SK-N-SH treated with all-trans-retinoic acid at 6 μM for 48 hours (cell line): ENCODE measurements around the gene LRRFIP1.

Source experiments
- ATAC-seq: fragments of 200-7000 bp; cut with Tn5 transposase; 3 replicates; pipeline ENCODE4 v1.9.1; 2020; ENCODE audit warnings: mild to moderate bottlenecking, moderate library complexity
- ARNTL ChIP-seq: fragments of 450-650 bp; formaldehyde crosslinking; IDR thresholded peaks from 2 replicates; pipeline ENCODE4 v1.5.0; 2020; ENCODE audit warnings: low read depth, mild to moderate bottlenecking, moderate library complexity, borderline replicate concordance
- BACH2 ChIP-seq: fragments of 250-450 bp; sonication (Bioruptor Pico); IDR thresholded peaks from 2 replicates; pipeline ENCODE4 v1.9.0; 2021; ENCODE audit warnings: mild to moderate bottlenecking, borderline replicate concordance
- CSRNP3 ChIP-seq: fragments of 250-450 bp; sonication (Bioruptor Pico); IDR thresholded peaks from 2 replicates; pipeline ENCODE4 v1.5.1; 2021; ENCODE audit warnings: mild to moderate bottlenecking, moderate library complexity
- ESRRG ChIP-seq: fragments of 250-450 bp; sonication (Bioruptor Pico); IDR thresholded peaks from 2 replicates; pipeline ENCODE4 v1.6.1; 2021; ENCODE audit warnings: mild to moderate bottlenecking
- GLIS3 ChIP-seq: fragments of 250-450 bp; sonication (Bioruptor Pico); IDR thresholded peaks from 2 replicates; pipeline ENCODE4 v1.5.0; 2020; ENCODE audit warnings: mild to moderate bottlenecking, moderate library complexity
- ISL1 ChIP-seq: fragments of 250-450 bp; sonication (Bioruptor Pico); IDR thresholded peaks from 2 replicates; pipeline ENCODE4 v2.1.2; 2022; ENCODE audit warnings: mild to moderate bottlenecking, moderate library complexity
- PPARA ChIP-seq: fragments of 250-450 bp; sonication (Bioruptor Pico); IDR thresholded peaks from 2 replicates; pipeline ENCODE4 v1.5.0; 2020; ENCODE audit warnings: mild to moderate bottlenecking, borderline replicate concordance
- SNAI2 ChIP-seq: fragments of 250-450 bp; sonication (Bioruptor Pico); IDR thresholded peaks from 2 replicates; pipeline ENCODE4 v1.5.0; 2020; ENCODE audit warnings: mild to moderate bottlenecking, moderate library complexity
- TCF4 ChIP-seq: fragments of 250-450 bp; sonication (Bioruptor Pico); IDR thresholded peaks from 2 replicates; pipeline ENCODE4 v1.8.0; 2021; ENCODE audit warnings: mild to moderate bottlenecking, moderate library complexity, borderline replicate concordance
- TOX ChIP-seq: fragments of 250-450 bp; sonication (Bioruptor Pico); IDR thresholded peaks from 2 replicates; pipeline ENCODE4 v1.8.0; 2021; ENCODE audit warnings: mild to moderate bottlenecking, moderate library complexity, borderline replicate concordance
- ZC3H10 ChIP-seq: fragments of 250-450 bp; sonication (Bioruptor Pico); IDR thresholded peaks from 2 replicates; pipeline ENCODE4 v1.5.1; 2021; ENCODE audit warnings: mild to moderate bottlenecking, moderate library complexity
- ZFP30 ChIP-seq: fragments of 450-650 bp; formaldehyde crosslinking; IDR thresholded peaks from 2 replicates; pipeline ENCODE4 v1.5.0; 2022; ENCODE audit warnings: mild to moderate bottlenecking, moderate library complexity
- ZNF565 ChIP-seq: fragments of 450-650 bp; formaldehyde crosslinking; conservative IDR thresholded peaks from 2 replicates; pipeline ENCODE4 v1.5.0; 2020; ENCODE audit warnings: low read depth, mild to moderate bottlenecking, moderate library complexity
- ZNF70 ChIP-seq: fragments of 450-650 bp; formaldehyde crosslinking; IDR thresholded peaks from 2 replicates; pipeline ENCODE4 v1.5.0; 2020; ENCODE audit warnings: mild to moderate bottlenecking, moderate library complexity
- ZNF8 ChIP-seq: fragments of 450-650 bp; formaldehyde crosslinking; IDR thresholded peaks from 2 replicates; pipeline ENCODE4 v1.5.0; 2020; ENCODE audit warnings: mild to moderate bottlenecking, moderate library complexity
- TF ChIP-seq, protein P1 (sequence below): fragments of 250-450 bp; sonication (Bioruptor Pico); IDR thresholded peaks from 2 replicates; pipeline ENCODE4 v1.8.0; 2020; ENCODE audit warnings: mild to moderate bottlenecking, moderate library complexity, borderline replicate concordance
- TF ChIP-seq, protein P2 (sequence below): fragments of 250-450 bp; sonication (Bioruptor Pico); IDR thresholded peaks from 2 replicates; pipeline ENCODE4 v1.5.0; 2020; ENCODE audit warnings: mild to moderate bottlenecking, moderate library complexity
- TF ChIP-seq, protein P3 (sequence below): fragments of 250-450 bp; sonication (Bioruptor Pico); IDR thresholded peaks from 2 replicates; pipeline ENCODE4 v1.8.0; 2021; ENCODE audit warnings: low read depth, mild to moderate bottlenecking, moderate library complexity, borderline replicate concordance

Gene LRRFIP1

DNA sequence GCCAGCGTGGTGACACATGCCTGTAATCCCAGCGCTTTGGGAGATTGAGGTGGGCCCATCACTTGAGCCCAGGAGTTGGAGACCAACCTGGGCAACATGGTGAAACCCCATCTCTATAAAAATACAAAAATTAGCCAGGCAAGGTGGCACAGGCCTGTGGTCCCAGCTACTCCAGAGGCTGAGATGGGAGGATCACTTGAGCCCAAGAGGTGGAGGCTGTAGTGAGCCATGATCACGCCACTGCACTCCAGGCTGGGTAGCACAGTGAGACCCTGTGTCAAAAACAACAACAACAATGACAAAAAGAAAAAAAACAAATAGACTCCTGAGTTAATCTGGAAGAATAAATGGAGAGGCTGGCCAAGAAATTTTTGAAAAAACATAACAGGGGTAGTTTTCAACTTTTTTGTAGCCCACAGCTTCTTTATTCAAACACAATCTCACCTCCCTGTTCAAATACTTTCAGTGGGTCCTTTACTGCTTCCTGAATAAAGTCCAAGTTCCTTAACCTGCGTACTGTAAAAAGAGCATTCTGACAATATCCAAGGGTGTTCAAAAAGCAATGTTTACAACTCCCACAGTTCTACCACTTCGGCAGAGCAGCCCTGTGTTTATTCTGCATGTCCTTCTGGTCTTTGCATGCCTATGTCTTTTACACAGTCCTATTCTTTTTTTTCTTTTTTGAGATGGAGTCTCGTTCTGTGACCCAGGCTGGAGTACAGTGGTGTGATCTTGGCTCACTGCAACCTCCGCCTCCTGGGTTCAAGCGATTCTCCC is 53.5 kb downstream of the LRRFIP1 start:
- TF ChIP-seq ZNF70 (CRISPR knock-in tag) = no peak
- TF ChIP-seq, protein P1, sequence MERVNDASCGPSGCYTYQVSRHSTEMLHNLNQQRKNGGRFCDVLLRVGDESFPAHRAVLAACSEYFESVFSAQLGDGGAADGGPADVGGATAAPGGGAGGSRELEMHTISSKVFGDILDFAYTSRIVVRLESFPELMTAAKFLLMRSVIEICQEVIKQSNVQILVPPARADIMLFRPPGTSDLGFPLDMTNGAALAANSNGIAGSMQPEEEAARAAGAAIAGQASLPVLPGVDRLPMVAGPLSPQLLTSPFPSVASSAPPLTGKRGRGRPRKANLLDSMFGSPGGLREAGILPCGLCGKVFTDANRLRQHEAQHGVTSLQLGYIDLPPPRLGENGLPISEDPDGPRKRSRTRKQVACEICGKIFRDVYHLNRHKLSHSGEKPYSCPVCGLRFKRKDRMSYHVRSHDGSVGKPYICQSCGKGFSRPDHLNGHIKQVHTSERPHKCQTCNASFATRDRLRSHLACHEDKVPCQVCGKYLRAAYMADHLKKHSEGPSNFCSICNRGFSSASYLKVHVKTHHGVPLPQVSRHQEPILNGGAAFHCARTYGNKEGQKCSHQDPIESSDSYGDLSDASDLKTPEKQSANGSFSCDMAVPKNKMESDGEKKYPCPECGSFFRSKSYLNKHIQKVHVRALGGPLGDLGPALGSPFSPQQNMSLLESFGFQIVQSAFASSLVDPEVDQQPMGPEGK (CRISPR knock-in tag) = no peak
- TF ChIP-seq ARNTL (CRISPR knock-in tag) = no peak
- TF ChIP-seq ESRRG (CRISPR knock-in tag) = no peak
- ATAC-seq = no peak

DNA sequence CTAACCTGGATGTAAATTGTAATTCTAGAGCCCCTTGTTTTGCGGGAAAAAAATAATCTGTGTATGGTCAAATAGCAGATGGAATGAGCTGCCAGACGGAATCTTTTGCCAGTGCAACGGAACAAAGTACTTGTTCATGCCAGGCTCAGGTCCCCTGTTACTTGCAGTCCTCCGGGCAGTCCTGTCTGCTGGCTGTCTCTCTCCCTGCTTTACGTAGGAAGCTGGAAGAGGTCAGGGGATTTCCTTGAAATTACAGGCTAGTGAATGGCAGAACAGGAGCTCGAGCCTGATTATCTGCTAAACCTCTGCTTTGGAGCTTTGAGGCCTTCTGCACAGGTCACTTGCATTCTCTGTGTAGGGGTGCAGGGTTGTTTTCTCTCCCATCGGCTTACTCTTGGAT is 54.8 kb downstream of the LRRFIP1 start:
- TF ChIP-seq ARNTL (CRISPR knock-in tag) = no peak
- TF ChIP-seq CSRNP3 (CRISPR knock-in tag) = no peak
- no peak for TF ChIP-seq ZNF70 (CRISPR knock-in tag)
- TF ChIP-seq TCF4 (CRISPR knock-in tag) = no peak
- no peak for TF ChIP-seq ZNF8 (CRISPR knock-in tag)
- TF ChIP-seq PPARA (CRISPR knock-in tag) = no peak
- TF ChIP-seq BACH2 (CRISPR knock-in tag) = no peak
- no peak for TF ChIP-seq ZFP30 (CRISPR knock-in tag)
- no peak for TF ChIP-seq ISL1 (CRISPR knock-in tag)
- no peak for TF ChIP-seq TOX (CRISPR knock-in tag)
- no peak for TF ChIP-seq SNAI2 (CRISPR knock-in tag)
- TF ChIP-seq, protein P1 (CRISPR knock-in tag) = no peak
- no peak for TF ChIP-seq ESRRG (CRISPR knock-in tag)
- no peak for TF ChIP-seq GLIS3 (CRISPR knock-in tag)
- TF ChIP-seq, protein P2, sequence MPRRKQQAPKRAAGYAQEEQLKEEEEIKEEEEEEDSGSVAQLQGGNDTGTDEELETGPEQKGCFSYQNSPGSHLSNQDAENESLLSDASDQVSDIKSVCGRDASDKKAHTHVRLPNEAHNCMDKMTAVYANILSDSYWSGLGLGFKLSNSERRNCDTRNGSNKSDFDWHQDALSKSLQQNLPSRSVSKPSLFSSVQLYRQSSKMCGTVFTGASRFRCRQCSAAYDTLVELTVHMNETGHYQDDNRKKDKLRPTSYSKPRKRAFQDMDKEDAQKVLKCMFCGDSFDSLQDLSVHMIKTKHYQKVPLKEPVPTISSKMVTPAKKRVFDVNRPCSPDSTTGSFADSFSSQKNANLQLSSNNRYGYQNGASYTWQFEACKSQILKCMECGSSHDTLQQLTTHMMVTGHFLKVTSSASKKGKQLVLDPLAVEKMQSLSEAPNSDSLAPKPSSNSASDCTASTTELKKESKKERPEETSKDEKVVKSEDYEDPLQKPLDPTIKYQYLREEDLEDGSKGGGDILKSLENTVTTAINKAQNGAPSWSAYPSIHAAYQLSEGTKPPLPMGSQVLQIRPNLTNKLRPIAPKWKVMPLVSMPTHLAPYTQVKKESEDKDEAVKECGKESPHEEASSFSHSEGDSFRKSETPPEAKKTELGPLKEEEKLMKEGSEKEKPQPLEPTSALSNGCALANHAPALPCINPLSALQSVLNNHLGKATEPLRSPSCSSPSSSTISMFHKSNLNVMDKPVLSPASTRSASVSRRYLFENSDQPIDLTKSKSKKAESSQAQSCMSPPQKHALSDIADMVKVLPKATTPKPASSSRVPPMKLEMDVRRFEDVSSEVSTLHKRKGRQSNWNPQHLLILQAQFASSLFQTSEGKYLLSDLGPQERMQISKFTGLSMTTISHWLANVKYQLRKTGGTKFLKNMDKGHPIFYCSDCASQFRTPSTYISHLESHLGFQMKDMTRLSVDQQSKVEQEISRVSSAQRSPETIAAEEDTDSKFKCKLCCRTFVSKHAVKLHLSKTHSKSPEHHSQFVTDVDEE = no peak
- no peak for TF ChIP-seq ZNF565 (CRISPR knock-in tag)
- TF ChIP-seq, protein P3, sequence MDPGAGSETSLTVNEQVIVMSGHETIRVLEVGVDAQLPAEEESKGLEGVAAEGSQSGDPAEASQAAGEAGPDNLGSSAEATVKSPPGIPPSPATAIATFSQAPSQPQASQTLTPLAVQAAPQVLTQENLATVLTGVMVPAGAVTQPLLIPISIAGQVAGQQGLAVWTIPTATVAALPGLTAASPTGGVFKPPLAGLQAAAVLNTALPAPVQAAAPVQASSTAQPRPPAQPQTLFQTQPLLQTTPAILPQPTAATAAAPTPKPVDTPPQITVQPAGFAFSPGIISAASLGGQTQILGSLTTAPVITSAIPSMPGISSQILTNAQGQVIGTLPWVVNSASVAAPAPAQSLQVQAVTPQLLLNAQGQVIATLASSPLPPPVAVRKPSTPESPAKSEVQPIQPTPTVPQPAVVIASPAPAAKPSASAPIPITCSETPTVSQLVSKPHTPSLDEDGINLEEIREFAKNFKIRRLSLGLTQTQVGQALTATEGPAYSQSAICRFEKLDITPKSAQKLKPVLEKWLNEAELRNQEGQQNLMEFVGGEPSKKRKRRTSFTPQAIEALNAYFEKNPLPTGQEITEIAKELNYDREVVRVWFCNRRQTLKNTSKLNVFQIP (CRISPR knock-in tag) = no peak
- TF ChIP-seq ZC3H10 (CRISPR knock-in tag) = no peak
- TF ChIP-seq, all 23 proteins: peak for 0
- ATAC-seq = no peak
